Articular chondrocyte of knee joint (primary cell): ENCODE results near the gene OR10P1. TPM values are rescaled to one million over a fixed set of nuclear protein-coding genes. Genes with fewer than 3 reads are reported as not detected.

Experiments
- small RNA-seq: library from RNA; depleted of rRNA; stranded (forward); fragments of <200 nt; gene quantifications from one replicate; pipeline ENCODE3, GENCODE V24; 2012
- total RNA-seq: library from RNA; depleted of rRNA; stranded (reverse); fragments of >200 nt; gene quantifications from 2 replicates; pipeline ENCODE4 v1.2.3, GENCODE V29; 2012

The OR10P1 gene, protein sequence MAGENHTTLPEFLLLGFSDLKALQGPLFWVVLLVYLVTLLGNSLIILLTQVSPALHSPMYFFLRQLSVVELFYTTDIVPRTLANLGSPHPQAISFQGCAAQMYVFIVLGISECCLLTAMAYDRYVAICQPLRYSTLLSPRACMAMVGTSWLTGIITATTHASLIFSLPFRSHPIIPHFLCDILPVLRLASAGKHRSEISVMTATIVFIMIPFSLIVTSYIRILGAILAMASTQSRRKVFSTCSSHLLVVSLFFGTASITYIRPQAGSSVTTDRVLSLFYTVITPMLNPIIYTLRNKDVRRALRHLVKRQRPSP
- not detected in 2 replicates for total RNA-seq

DNA sequence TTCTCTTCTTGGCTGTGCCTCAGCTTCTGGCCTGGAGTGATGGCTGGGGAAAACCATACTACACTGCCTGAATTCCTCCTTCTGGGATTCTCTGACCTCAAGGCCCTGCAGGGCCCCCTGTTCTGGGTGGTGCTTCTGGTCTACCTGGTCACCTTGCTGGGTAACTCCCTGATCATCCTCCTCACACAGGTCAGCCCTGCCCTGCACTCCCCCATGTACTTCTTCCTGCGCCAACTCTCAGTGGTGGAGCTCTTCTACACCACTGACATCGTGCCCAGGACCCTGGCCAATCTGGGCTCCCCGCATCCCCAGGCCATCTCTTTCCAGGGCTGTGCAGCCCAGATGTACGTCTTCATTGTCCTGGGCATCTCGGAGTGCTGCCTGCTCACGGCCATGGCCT lies at the start of gene OR10P1:
Gene OR10P1 (plus strand): TSS at position 40 of the 400 bp plus-strand sequence. CDS start 0 bp downstream, at position 40.

Small RNAs within 50 kb of the gene (small RNA-seq; reads per million reads assigned to genes)
- gene AC009779.5: not detected

Other genes with a start within 250 kb of the OR10P1 start
- not detected in 2 replicates for gene OR6C65, start 236.4 kb upstream of the OR10P1 start, total RNA-seq
- not detected in 2 replicates for gene OR6C76, start 210.6 kb upstream of the OR10P1 start, total RNA-seq
- not detected in 2 replicates for gene OR6C2, start 192.8 kb upstream of the OR10P1 start, total RNA-seq
- gene OR6C70, start 166.8 kb upstream of the OR10P1 start, total RNA-seq: not detected in 2 replicates
- gene OR6C68, start 144.5 kb upstream of the OR10P1 start, total RNA-seq: not detected in 2 replicates
- not detected in 2 replicates for gene OR6C4, start 87.3 kb upstream of the OR10P1 start, total RNA-seq
- gene OR2AP1, start 64.4 kb upstream of the OR10P1 start, total RNA-seq: not detected in 2 replicates
- gene ITGA7, start 71.0 kb downstream of the OR10P1 start, total RNA-seq: 17.9 and 31.8 TPM in 2 replicates
- 58.5 and 75.5 TPM in 2 replicates for gene BLOC1S1, start 79.2 kb downstream of the OR10P1 start, total RNA-seq
- gene RDH5, start 83.5 kb downstream of the OR10P1 start, total RNA-seq: 60.9 and 66.7 TPM in 2 replicates
- 2,567 and 3,055 TPM in 2 replicates for gene CD63, start 92.1 kb downstream of the OR10P1 start, total RNA-seq
- 3.7 and 3.8 TPM in 2 replicates for gene GDF11, start 106.2 kb downstream of the OR10P1 start, total RNA-seq
- gene SARNP, start 180.8 kb downstream of the OR10P1 start, total RNA-seq: 64.0 and 86.7 TPM in 2 replicates
- 12.9 TPM in 2 replicates for gene ORMDL2, start 181.1 kb downstream of the OR10P1 start, total RNA-seq
- gene DNAJC14, start 192.7 kb downstream of the OR10P1 start, total RNA-seq: 43.8 and 50.7 TPM in 2 replicates
- gene MMP19, start 206.0 kb downstream of the OR10P1 start, total RNA-seq: 5.2 and 5.3 TPM in 2 replicates